Ammon's horn (tissue), 1 donor: ENCODE measurements around the gene VMP1.
"Not testable (repeated sequence)": the region's sequence is repeated elsewhere in the genome, so short reads cannot be mapped to it uniquely, and the experiment has no call there.

Experiments used
- DNase-seq: peaks from one replicate; pipeline ENCODE4 v3.0.0-alpha.2; 2016; ENCODE audit warnings: low spot score

Gene VMP1

DNA sequence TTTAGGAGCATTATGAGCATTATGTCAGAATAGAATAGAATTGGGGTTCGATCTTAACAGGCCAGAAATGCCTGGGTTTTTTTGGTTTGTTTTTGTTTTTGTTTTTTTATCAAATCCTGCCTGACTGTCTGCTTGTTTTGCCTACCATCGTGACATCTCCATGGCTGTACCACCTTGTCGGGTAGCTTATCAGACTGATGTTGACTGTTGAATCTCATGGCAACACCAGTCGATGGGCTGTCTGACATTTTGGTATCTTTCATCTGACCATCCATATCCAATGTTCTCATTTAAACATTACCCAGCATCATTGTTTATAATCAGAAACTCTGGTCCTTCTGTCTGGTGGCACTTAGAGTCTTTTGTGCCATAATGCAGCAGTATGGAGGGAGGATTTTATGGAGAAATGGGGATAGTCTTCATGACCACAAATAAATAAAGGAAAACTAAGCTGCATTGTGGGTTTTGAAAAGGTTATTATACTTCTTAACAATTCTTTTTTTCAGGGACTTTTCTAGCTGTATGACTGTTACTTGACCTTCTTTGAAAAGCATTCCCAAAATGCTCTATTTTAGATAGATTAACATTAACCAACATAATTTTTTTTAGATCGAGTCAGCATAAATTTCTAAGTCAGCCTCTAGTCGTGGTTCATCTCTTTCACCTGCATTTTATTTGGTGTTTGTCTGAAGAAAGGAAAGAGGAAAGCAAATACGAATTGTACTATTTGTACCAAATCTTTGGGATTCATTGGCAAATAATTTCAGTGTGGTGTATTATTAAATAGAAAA is 133.8 kb downstream of the VMP1 start:
- not testable (repeated sequence) for DNase-seq

- DNase-seq, result not testable (repeated sequence)
These were observed 134.4 kb downstream of the VMP1 start for GRCh38 chr17:59841882-59842263.

DNA sequence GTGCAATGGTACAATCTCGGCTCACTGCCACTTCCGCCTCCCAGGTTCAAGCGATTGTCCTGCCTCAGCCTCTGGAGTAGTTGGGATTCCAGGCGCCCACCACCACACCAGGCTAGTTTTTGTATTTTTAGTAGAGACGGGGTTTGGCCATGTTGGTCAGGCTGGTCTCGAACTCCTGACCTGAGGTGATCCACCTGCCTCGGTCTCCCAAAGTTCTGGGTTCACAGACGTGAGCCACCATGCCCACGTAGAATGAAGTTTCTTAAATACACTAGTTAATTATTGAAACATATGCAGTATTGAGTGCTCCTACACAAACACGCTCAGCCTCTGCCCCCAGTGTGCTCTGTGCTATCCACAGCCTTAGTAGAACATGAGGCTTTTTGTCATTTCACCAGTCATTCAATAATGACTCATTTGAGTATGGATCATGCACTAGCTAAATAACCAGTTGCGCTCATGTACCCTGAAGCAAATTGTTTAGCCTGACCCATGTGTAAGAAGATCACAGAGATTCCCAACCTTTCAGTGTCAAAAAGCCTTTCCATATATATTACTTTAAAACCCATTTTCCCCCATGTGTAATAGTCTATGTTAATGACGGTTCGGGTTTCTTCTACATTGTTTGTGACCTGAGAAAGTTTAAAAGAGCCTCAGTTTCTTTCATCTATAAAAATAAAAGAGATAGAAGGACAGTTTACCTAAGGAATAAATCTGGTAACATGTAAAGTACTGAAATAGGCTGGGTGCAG is 135.6 kb downstream of the VMP1 start:
- peak; percentile 24 for DNase-seq

DNA sequence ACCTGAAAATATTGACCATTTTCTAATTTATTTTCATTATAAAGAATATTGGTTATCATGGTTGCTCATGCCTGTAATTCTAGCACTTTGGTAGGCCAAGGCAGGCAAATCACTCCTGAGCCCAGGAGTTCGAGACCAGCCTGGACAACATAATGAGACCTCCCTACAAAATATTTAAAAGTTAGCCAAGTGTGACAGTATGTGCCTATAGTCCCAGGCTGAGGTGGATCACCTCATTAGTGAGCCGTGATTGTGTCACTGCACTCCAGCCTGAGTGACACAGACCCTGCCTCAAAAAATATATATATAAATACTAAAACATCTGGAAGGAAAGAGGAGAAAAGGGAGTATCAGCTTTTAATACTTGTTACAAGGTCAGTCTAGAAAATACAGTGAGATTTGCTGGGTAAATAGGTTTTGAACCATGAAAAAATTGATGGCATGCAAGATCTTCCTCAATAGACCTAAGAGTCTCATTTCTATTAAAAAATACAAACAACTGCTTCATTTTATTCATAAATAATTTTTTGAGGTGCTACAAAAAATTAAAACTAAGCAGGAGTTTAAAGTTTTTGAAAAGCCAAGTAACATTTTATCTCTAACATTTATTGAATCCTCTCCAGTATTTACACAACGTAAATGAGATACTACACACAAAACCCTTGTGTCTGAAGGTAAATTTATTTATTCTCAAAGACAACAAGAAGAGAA is 137.6 kb downstream of the VMP1 start:
- no peak for DNase-seq

GRCh38 chr17:59845595-59846393 is 138.3 kb downstream of the VMP1 start:
- peak; percentile 47 for DNase-seq

- DNase-seq, result peak; percentile 25
These were observed 139.1 kb downstream of the VMP1 start for GRCh38 chr17:59846394-59847165.

DNA sequence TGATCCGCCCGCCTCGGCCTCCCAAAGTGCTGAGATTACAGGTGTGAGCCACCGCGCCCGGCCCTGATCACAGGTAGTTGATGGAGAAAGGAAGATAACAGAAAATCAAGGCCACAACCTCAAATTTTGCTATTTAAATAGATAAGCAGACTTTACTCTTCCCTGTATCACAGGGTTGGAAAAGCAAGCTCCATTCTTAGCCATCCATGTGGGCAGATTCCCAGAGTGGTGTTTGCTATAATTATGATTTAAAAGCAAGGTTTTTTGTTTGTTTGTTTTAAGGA is 140.9 kb downstream of the VMP1 start:
- DNase-seq, result no peak

DNA sequence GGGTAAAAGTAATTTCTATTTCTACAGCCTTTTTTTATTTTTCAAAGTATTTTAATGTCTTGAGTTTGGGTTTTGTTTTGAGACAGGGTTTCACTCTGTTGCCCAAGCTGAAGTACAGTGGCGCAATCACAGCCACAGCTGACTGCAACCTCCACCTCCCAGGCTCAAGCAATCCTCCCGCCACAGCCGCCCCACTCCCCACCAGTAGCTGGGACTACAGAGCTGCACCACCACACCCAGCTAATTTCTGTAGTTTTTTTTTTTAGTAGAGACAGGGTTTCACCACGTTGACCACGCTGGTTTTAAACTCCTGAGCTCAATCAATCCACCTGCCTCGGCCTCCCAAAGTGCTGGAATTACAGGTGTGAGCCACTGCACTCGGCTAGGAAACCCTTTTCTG is 141.3 kb downstream of the VMP1 start:
- peak; percentile 22 for DNase-seq

DNA sequence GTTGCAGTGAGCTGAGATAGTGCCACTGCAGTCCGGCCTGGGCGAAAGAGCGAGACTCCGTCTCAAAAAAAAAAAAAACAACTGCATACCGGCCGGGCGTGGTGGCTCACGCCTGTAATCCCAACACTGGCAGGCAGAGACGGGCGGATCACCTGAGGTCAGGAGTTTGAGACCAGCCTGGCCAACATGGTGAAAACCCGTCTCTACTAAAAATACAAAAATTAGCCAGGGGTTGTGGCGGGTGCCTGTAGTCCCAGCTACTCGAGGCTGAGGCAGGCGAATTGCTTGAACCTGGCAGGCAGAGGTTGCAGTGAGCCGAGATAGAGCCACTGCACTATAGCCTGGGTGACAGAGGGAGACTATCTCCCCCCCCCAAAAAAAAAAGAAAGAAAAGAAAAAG is 142.9 kb downstream of the VMP1 start:
- DNase-seq, result not testable (repeated sequence)

- DNase-seq, result no peak
These were observed 144.3 kb downstream of the VMP1 start for GRCh38 chr17:59851439-59852375.

DNA sequence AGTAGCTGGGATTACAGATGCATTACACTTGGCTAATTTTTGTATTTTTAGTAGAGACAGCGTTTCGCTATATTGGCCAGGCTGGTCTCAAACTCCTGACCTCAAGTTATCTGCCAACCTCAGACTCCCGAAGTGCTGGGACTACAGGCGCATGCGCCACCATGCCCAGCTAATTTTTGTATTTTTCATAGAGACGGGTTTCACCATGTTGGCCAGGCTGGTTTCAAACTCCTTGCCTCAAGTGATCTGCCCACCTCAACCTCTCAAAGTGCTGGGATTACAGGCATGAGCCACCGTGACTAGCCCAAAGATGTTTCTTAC is 145.4 kb downstream of the VMP1 start:
- DNase-seq, result not testable (repeated sequence)

DNA sequence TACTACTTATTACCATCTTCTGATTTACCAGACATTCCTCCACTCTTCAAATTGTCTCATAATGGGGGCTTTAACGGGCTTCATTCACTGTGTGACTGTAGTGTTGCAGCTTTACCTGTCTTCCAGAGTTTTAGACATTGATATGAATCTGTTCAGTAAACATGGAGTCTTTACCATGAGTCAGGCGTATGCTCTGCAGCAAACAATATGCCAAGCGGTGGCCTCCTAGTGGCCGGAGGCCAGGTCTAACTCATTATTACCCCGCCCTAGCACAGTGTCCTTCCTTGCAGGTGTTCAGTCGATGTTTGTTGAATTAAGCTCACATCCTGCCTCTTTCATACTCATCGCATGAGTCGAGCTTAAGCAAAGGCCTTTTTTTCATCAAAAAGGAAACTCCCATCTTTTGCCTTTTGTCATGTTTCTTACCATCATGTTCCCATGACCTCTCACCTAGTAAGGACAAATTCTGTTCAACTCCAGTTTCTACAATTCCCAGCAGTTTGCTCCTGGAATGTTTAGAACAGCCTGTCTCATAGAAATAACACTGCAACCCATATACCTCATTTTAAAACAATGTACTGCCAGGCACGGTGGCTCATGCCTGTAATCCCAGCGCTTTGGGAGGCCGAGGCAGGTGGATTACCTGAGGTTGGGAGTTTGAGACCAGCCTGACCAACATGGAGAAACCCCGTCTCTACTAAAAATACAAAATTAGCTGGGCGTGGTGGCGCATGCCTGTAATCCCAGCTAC is 145.9 kb downstream of the VMP1 start:
- DNase-seq, result no peak

- DNase-seq, result not testable (repeated sequence)
These were observed 146.7 kb downstream of the VMP1 start for GRCh38 chr17:59853919-59854729.

DNA sequence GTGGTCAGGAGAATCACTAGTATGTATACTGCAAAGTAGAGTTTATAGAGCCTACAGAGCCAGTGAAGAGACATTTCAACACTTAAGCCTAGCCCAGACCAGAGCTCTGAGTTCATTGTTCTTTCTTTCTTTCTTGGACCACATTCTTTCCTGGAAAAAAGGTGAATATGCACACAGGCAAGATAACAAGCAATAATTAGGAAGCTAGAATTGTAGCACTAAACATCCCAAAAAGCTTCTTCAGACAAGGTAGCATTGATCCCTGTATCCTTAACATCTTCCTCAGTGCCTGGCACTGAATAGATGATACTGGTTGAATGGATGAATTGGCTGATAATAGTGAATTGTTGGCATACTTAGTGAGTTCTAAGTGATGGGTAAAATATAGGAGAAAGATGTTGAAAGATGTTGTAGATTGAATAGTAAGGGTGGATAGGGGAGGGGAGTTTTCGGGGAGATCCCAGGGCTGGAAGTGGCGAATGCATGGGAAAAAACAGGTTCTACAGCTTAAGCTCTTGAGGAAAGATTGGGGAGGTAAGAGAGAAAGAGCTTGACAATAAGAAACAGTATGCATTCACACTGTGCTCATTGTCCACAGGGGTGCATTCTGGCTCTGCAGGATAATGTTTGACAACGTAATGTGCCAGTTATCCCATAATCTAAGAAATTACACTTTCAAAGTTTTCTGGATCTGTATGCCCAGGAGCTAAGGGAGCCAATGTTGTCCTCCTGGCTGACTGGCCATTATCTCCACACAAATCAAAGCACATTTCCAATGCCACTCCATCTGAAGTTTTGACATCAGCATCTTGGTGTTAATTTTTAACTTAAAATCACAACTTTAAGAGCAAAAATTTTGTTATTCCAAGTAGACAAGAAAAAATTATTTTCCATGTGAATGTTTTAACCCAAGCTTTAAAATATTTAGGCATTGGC is 149.7 kb downstream of the VMP1 start:
- no peak for DNase-seq

DNA sequence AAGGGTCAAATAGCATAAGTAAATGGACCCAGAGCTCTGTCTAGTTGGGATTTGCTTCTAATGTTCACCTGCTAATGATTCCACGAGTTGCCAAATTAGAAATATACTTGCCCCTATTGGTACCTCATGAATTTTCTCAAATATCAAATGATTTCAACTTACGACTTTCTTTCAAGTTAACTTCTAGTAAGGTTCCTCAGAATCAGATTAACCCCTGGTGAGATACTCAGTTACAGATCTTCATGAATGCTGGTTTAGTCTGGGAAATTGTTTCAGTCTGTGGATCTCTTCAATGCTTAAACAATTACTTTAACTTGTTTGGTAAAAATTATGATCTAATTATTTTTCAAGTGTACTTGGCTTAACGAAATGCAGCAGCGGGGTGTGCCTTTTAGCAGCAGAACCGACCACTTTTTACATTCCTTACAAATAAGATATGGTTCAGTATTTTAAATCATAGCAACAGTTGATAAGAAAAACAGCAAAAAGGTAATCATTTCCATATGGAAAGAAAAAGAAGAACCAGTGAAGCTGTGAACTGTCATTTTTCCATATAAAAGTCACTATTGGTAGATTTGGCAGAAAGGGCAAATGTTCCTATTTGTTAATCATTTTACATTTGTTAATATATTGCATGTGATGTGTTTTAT is 150.8 kb downstream of the VMP1 start:
- DNase-seq, result no peak

GRCh38 chr17:59858932-59859331 is 151.5 kb downstream of the VMP1 start:
- DNase-seq, result no peak

GRCh38 chr17:59859444-59860025 is 152.1 kb downstream of the VMP1 start:
- DNase-seq, result peak; percentile 43
